Duodenal mucosa (tissue), 2 donors: ENCODE data around the gene SEZ6L.

Experiments
- H3K27ac ChIP-seq: one replicate; pipeline ENCODE4 v1.7.0; 2013; ENCODE audit warnings: low read depth, low read length
- H3K27me3 ChIP-seq, 2 donors: one replicate each; pipeline ENCODE4 v1.7.0; 2013; ENCODE audit warnings: low read length in 2 of 2, control low read depth in 1 of 2; ENCODE audit not compliant: insufficient read depth in 2 of 2, control insufficient read depth in 1 of 2
- H3K36me3 ChIP-seq, 2 donors: one replicate each; pipeline ENCODE4 v1.7.0; 2013; ENCODE audit warnings: low read length in 2 of 2, control low read depth in 1 of 2; ENCODE audit not compliant: insufficient read depth in 2 of 2, control insufficient read depth in 1 of 2
- H3K4me1 ChIP-seq, 2 donors: one replicate each; pipeline ENCODE4 v1.7.0; 2013; ENCODE audit warnings: low read length in 2 of 2, control low read depth in 1 of 2; ENCODE audit not compliant: insufficient read depth in 2 of 2, control insufficient read depth in 1 of 2
- H3K4me3 ChIP-seq, 2 donors: one replicate each; pipeline ENCODE4 v1.7.0; 2013; ENCODE audit warnings: low read length in 2 of 2, low read depth in 1 of 2
- H3K9ac ChIP-seq, 2 donors: one replicate each; pipeline ENCODE4 v1.7.0; 2013; ENCODE audit warnings: low read length in 2 of 2, low read depth in 1 of 2
- H3K9me3 ChIP-seq, 2 donors: one replicate each; pipeline ENCODE4 v1.7.0; 2013; ENCODE audit warnings: low read length in 2 of 2, control low read depth in 1 of 2; ENCODE audit not compliant: control insufficient read depth in 1 of 2

The SEZ6L gene

GRCh38 chr22:26265281-26265680 lies 96.0 kb downstream of the SEZ6L start:
- Histone ChIP-seq H3K4me1 (no peaks in the 10 kb centered on the region), H3K9me3 (no peaks in the 10 kb centered on the region), H3K27me3 (no peaks in the 10 kb centered on the region), H3K4me3 (no peak overlapping the region), H3K27ac (no peak overlapping the region), H3K9ac (no peak overlapping the region), H3K36me3 (no peaks in the 10 kb centered on the region)

- Histone ChIP-seq H3K9ac (no peak overlapping the region), H3K4me3 (no peak overlapping the region), H3K27ac (no peak overlapping the region), H3K9me3 (no peaks in the 10 kb centered on the region), H3K36me3 (no peaks in the 10 kb centered on the region), H3K4me1 (no peaks in the 10 kb centered on the region), H3K27me3 (peaks cover 0 to 4% of the 10 kb centered on the region in 2 donors)
Observed at GRCh38 chr22:26265909-26266308, 96.6 kb downstream of the SEZ6L start.

GRCh38 chr22:26267856-26268255 lies 98.6 kb downstream of the SEZ6L start:
- Histone ChIP-seq H3K4me3 (no peak overlapping the region), H3K27ac (no peak overlapping the region), H3K36me3 (no peaks in the 10 kb centered on the region), H3K9ac (no peak overlapping the region), H3K4me1 (no peaks in the 10 kb centered on the region), H3K27me3 (peaks cover 0 to 4% of the 10 kb centered on the region in 2 donors), H3K9me3 (no peaks in the 10 kb centered on the region)

- no peak overlapping the region for H3K4me3 ChIP-seq
- no peaks in the 10 kb centered on the region for H3K4me1 ChIP-seq
- H3K9ac ChIP-seq, result no peak overlapping the region
- H3K36me3 ChIP-seq, result no peaks in the 10 kb centered on the region
- H3K27me3 ChIP-seq, result peaks cover 0 to 4% of the 10 kb centered on the region in 2 donors
- H3K9me3 ChIP-seq, result no peaks in the 10 kb centered on the region
- H3K27ac ChIP-seq, result no peak overlapping the region
Observed at GRCh38 chr22:26269572-26269971, 100.3 kb downstream of the SEZ6L start.

GRCh38 chr22:26271427-26271826 lies 102.2 kb downstream of the SEZ6L start:
- Histone ChIP-seq H3K9me3 (no peaks in the 10 kb centered on the region), H3K27ac (no peak overlapping the region), H3K27me3 (peaks cover 0 to 4% of the 10 kb centered on the region in 2 donors), H3K9ac (no peak overlapping the region), H3K4me3 (no peak overlapping the region), H3K4me1 (no peaks in the 10 kb centered on the region), H3K36me3 (no peaks in the 10 kb centered on the region)

GRCh38 chr22:26273011-26273675 lies 103.9 kb downstream of the SEZ6L start:
- Histone ChIP-seq H3K27ac (no peak overlapping the region), H3K4me3 (no peak overlapping the region), H3K9me3 (no peaks in the 10 kb centered on the region), H3K27me3 (peaks cover 6 to 9% of the 10 kb centered on the region in 2 donors), H3K9ac (no peak overlapping the region), H3K36me3 (no peaks in the 10 kb centered on the region), H3K4me1 (no peaks in the 10 kb centered on the region)

- Histone ChIP-seq H3K9me3 (no peaks in the 10 kb centered on the region), H3K4me3 (no peak overlapping the region), H3K27me3 (peaks cover 5 to 6% of the 10 kb centered on the region in 2 donors), H3K27ac (no peak overlapping the region), H3K9ac (no peak overlapping the region), H3K36me3 (no peaks in the 10 kb centered on the region), H3K4me1 (no peaks in the 10 kb centered on the region)
Observed at GRCh38 chr22:26276529-26277160, 107.4 kb downstream of the SEZ6L start.

- Histone ChIP-seq H3K9ac (no peak overlapping the region), H3K4me1 (no peaks in the 10 kb centered on the region), H3K4me3 (no peak overlapping the region), H3K27ac (no peak overlapping the region), H3K27me3 (peaks cover under 1 to 6% of the 10 kb centered on the region in 2 donors), H3K36me3 (no peaks in the 10 kb centered on the region), H3K9me3 (no peaks in the 10 kb centered on the region)
Observed at GRCh38 chr22:26281941-26282340, 112.7 kb downstream of the SEZ6L start.

- Histone ChIP-seq H3K9me3 (no peaks in the 10 kb centered on the region), H3K36me3 (no peaks in the 10 kb centered on the region), H3K27me3 (no peaks in the 10 kb centered on the region), H3K9ac (no peak overlapping the region), H3K4me1 (no peaks in the 10 kb centered on the region), H3K27ac (no peak overlapping the region), H3K4me3 (no peak overlapping the region)
Observed at GRCh38 chr22:26283330-26283729, 114.1 kb downstream of the SEZ6L start.

- Histone ChIP-seq H3K4me1 (no peaks in the 10 kb centered on the region), H3K9me3 (no peaks in the 10 kb centered on the region), H3K36me3 (no peaks in the 10 kb centered on the region), H3K27me3 (no peaks in the 10 kb centered on the region), H3K27ac (no peak overlapping the region), H3K9ac (no peak overlapping the region), H3K4me3 (no peak overlapping the region)
Observed at GRCh38 chr22:26285632-26286031, 116.4 kb downstream of the SEZ6L start.
